ENCODE results near the gene BTNL2.
"Not testable (repeated sequence)": the region's sequence is repeated elsewhere in the genome, so short reads cannot be mapped to it uniquely, and the experiment has no call there.

The BTNL2 gene

GRCh38 chr6:32359225-32359624 lies 47.8 kb downstream of the BTNL2 start:
- DNase-seq = not testable (repeated sequence)

GRCh38 chr6:32358548-32358947 lies 48.4 kb downstream of the BTNL2 start:
- DNase-seq = not testable (repeated sequence)

GRCh38 chr6:32355018-32355417 lies 52.0 kb downstream of the BTNL2 start:
- no peak for DNase-seq

- DNase-seq = no peak
Observed at GRCh38 chr6:32353348-32353747, 53.6 kb downstream of the BTNL2 start.

Measured in hematopoietic multipotent progenitor cell treated with erythropoietin and hydrocortisone succinate and interleukin-3 and kit ligand, for 8 days (in vitro differentiated cells).